PC-9 (cell line): Measurements from ENCODE around the gene FCHO1.
"Not testable (repeated sequence)": the region's sequence is repeated elsewhere in the genome, so short reads cannot be mapped to it uniquely, and the experiment has no call there.

ENCODE experiments used
- EZH2 ChIP-seq: fragments of 200-600 bp; sonication (generic); IDR thresholded peaks from 2 replicates; pipeline ENCODE4 v1.8.0; 2017; ENCODE audit warnings: antibody characterized with exemption, low read depth
- TF ChIP-seq, protein P1 (sequence below): fragments of 200-600 bp; sonication (generic); conservative IDR thresholded peaks from 2 replicates; pipeline ENCODE4 v1.6.1; 2017; ENCODE audit warnings: mixed run types, antibody characterized with exemption, mild to moderate bottlenecking, moderate library complexity

DNA sequence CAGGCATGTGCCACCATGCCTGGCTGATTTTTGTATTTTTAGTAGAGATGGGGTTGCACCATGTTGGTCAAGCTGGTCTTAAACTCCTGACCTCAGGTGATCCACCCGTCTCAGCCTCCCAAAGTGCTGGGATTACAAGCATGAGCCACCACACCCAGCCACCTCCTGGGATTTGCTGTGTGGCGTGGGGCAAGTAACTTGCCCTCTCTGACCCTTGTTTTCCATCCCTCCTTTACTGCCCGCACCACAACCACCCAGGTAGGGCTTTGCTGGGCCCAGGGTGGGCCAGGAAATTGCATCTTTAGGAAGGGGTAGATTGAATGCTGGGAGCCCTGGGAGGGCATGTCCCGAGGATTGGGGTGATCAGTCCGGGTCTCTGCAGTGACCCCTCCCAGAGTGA is 32.4 kb downstream of the FCHO1 start:
- TF ChIP-seq, protein P1, sequence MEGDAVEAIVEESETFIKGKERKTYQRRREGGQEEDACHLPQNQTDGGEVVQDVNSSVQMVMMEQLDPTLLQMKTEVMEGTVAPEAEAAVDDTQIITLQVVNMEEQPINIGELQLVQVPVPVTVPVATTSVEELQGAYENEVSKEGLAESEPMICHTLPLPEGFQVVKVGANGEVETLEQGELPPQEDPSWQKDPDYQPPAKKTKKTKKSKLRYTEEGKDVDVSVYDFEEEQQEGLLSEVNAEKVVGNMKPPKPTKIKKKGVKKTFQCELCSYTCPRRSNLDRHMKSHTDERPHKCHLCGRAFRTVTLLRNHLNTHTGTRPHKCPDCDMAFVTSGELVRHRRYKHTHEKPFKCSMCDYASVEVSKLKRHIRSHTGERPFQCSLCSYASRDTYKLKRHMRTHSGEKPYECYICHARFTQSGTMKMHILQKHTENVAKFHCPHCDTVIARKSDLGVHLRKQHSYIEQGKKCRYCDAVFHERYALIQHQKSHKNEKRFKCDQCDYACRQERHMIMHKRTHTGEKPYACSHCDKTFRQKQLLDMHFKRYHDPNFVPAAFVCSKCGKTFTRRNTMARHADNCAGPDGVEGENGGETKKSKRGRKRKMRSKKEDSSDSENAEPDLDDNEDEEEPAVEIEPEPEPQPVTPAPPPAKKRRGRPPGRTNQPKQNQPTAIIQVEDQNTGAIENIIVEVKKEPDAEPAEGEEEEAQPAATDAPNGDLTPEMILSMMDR = not testable (repeated sequence)
- TF ChIP-seq EZH2 = not testable (repeated sequence)
